ENCODE results near the gene ACYP2.

The ACYP2 gene

GRCh38 chr2:54239427-54239826 is 124.0 kb downstream of the ACYP2 start:
- no peak overlapping the region for H3K4me3 ChIP-seq (ENCODE audit: low read depth, low read length)
- no peak for TF ChIP-seq CTCF (IDR thresholded peaks at IDR 0.05; ENCODE audit: low read depth, low read length, missing control alignments)
- DNase-seq (ENCODE audit: low read depth): no peak

GRCh38 chr2:54240515-54241469 is 125.4 kb downstream of the ACYP2 start:
- no peak for DNase-seq (ENCODE audit: low read depth)
- TF ChIP-seq CTCF (IDR thresholded peaks at IDR 0.05; ENCODE audit: low read depth, low read length, missing control alignments): no peak
- H3K4me3 ChIP-seq (ENCODE audit: low read depth, low read length): no peak overlapping the region

- TF ChIP-seq CTCF (IDR thresholded peaks at IDR 0.05; ENCODE audit: low read depth, low read length, missing control alignments): no peak
- DNase-seq (ENCODE audit: low read depth): no peak
- no peak overlapping the region for H3K4me3 ChIP-seq (ENCODE audit: low read depth, low read length)
Measured at GRCh38 chr2:54247115-54247514, 131.7 kb downstream of the ACYP2 start.

- no peak for TF ChIP-seq CTCF (IDR thresholded peaks at IDR 0.05; ENCODE audit: low read depth, low read length, missing control alignments)
- no peak overlapping the region for H3K4me3 ChIP-seq (ENCODE audit: low read depth, low read length)
- no peak for DNase-seq (ENCODE audit: low read depth)
Measured at GRCh38 chr2:54249629-54250028, 134.2 kb downstream of the ACYP2 start.

GRCh38 chr2:54254180-54254579 is 138.8 kb downstream of the ACYP2 start:
- H3K4me3 ChIP-seq (ENCODE audit: low read depth, low read length): no peak overlapping the region
- no peak for DNase-seq (ENCODE audit: low read depth)
- TF ChIP-seq CTCF (IDR thresholded peaks at IDR 0.05; ENCODE audit: low read depth, low read length, missing control alignments): peak; percentile 10

GRCh38 chr2:54255230-54256090 is 140.0 kb downstream of the ACYP2 start:
- H3K4me3 ChIP-seq (ENCODE audit: low read depth, low read length): no peak overlapping the region
- no peak for TF ChIP-seq CTCF (IDR thresholded peaks at IDR 0.05; ENCODE audit: low read depth, low read length, missing control alignments)
- DNase-seq (ENCODE audit: low read depth): no peak
